Heart left ventricle (tissue), 16 donors: Measurements from ENCODE around the gene SGSM2. TPM values are rescaled to one million over a fixed set of nuclear protein-coding genes. Genes with fewer than 3 reads are reported as not detected.

Experiments used
- ATAC-seq, 4 donors: fragments of 200-7000 bp; cut with Tn5 transposase; one replicate each; pipeline ENCODE4 v1.9.1; 2020 to 2022; ENCODE audit warnings: moderate library complexity in 4 of 4, mild to moderate bottlenecking in 3 of 4, moderate number of reproducible peaks in 1 of 4
- DNase-seq, 5 donors: peaks; one replicate each; pipeline ENCODE4 v3.0.0-alpha.2; 2020
- H3K27ac ChIP-seq, 12 donors: fragments of 200-600 bp; sonication (generic) in 4 of 12; one replicate each; pipeline versions ENCODE4 v1.5.0 to v1.8.0; 2016 to 2022; ENCODE audit warnings: mild to moderate bottlenecking in 2 of 12
- H3K27me3 ChIP-seq, 9 donors: fragments of 200-600 bp; sonication (generic) in 2 of 9; one replicate each; pipeline versions ENCODE4 v1.5.1 to v1.8.0; 2016 to 2022; ENCODE audit warnings: mild to moderate bottlenecking in 3 of 9
- H3K36me3 ChIP-seq, 9 donors: fragments of 200-600 bp; sonication (generic) in 2 of 9; one replicate each; pipeline versions ENCODE4 v1.5.0 to v1.8.0; 2018 to 2022; ENCODE audit warnings: mild to moderate bottlenecking in 2 of 9
- H3K4me1 ChIP-seq, 12 donors: fragments of 200-600 bp; sonication (generic) in 4 of 12; one replicate each; pipeline versions ENCODE4 v1.5.0 to v1.8.0; 2016 to 2022; ENCODE audit warnings: mild to moderate bottlenecking in 3 of 12
- H3K4me3 ChIP-seq, 12 donors: fragments of 200-600 bp; sonication (generic) in 4 of 12; one replicate each; pipeline versions ENCODE4 v1.5.0 to v1.8.0; 2017 to 2022; ENCODE audit warnings: mild to moderate bottlenecking in 9 of 12, moderate library complexity in 4 of 12
- H3K9me3 ChIP-seq, 12 donors: fragments of 200-600 bp; sonication (generic) in 4 of 12; one replicate each; pipeline versions ENCODE4 v1.5.0 to v1.8.0; 2016 to 2022; ENCODE audit warnings: mild to moderate bottlenecking in 1 of 12
- POLR2A ChIP-seq, 2 donors: fragments of 450-650 bp; IDR thresholded peaks; one replicate each; pipeline ENCODE4 v1.6.1; 2017; ENCODE audit warnings: antibody characterized with exemption in 2 of 2, mild to moderate bottlenecking in 2 of 2, moderate library complexity in 2 of 2
- WGBS, 4 donors: extraction: QIAGEN DNeasy Blood & Tissue Kit in 2 of 4; methylation state at CpG; one replicate each; pipeline versions ENCODE4 v1.1.5 to v1.1.7; 2013 to 2018; 5-methylcytosine and 5-hydroxymethylcytosine counted together
- intact Hi-C, 10 donors: fragments of 100-400 bp; cut with DNase I; formaldehyde crosslinking; loops; one replicate each; pipeline versions ENCODE4 v1.11.1 to v1.14.2; 2022
- polyA plus RNA-seq, 2 donors: library from polyadenylated mRNA; stranded (reverse); fragments of 200-250 nt; gene quantifications; one replicate each; pipeline ENCODE4 v1.2.3, GENCODE V29; 2013
- total RNA-seq, 9 donors: library from RNA; depleted of rRNA in 2 of 9; stranded (reverse); fragments of >200 nt in 2 of 9; fragmentation: NEBNext Ultra II Directional in 3 of 9; extraction: Animal tissue kit (Norgen Biotek cat#: 25700) in 3 of 9; gene quantifications; one replicate each; pipeline versions ENCODE4 v1.1.0 to v1.2.4, GENCODE V29; 2016 to 2023
- TF ChIP-seq, protein P1 (sequence below), 12 donors: fragments of 200-600 bp; sonication (generic) in 4 of 12; IDR thresholded peaks; one replicate each; pipeline versions ENCODE4 v1.5.0 to v1.8.0; 2018 to 2022; ENCODE audit warnings: antibody characterized with exemption in 12 of 12, mild to moderate bottlenecking in 5 of 12
- donor health status: ischemic (EF 13 %, LVEDD 7.1; RV severe dilation, severe dysfunction).
- donor health status: healthy with polysubstance abuse.
- donor health status: DM: no; HTN: yes; CAD: no.
- donor health status: DM: no; HTN: no; CAD: no.
- donor health status: ischemic (EF 25% LVEDD 6.9; RV normal size, moderate dysfunction).
- donor health status: ischemic (EF 25% LVEDD 5.7; RV mildly dilated, moderate dysfunction).
- donor health status: healthy.
- donor health status: DM: yes; HTN: yes; CAD: no.
- donor health status: ischemic (EF 35%, LVEDD 5.7; RV mildly dilated, moderate dysfunction).
- donor health status: nonischemic (EF 11% LVEDD 7.7; RV severe dilation, severe dysfunction).
- donor health status: DM: yes; HTN: yes; CAD: no.
- donor health status: PGD.
- donor health status: ischemic (EF 29% LVEDD 5.4; RV normal size, mild dysfunction).
- donor health status: nonischemic (EF 23%, LVEDD 6.1; RV moderate dilation, normal function).

The SGSM2 gene
- total and polyA plus RNA-seq, 11 donors, result 17.0 to 35.1 (median 22.3) TPM

DNA sequence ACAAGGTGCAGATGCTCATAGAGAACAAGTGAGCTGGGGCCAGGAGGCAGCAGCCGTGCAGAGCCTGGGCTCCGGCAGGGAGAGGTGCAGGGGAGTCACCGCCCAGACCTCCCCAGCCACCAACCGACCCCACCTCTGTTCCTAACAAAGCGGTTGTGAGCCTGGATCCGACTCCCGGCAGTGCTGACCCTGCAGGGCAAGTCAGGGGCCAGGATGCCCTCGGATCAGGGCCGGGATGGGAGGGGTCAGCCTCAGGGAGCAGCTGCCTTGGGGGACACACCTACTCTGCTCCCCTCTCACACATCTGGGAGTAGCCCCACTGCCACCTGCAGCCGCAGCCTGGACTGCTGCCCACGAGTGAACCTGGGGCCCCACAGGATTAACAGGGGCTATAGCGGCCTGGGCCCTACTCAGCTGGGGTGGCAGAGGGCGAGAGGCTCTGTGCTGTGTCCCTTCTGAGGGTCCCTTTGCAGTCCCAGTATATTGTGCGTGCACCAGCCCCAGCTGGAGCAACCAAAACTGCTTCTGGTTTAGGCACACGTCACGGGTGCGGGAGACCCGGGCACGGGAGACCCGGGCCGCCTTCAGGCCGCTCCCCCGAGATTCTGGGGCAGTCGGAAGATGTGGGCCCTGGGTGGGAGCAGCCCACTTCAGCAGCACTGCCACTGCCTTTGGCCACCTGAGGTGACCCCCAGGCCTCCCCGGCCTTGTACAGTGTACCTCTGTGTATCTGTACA is 42.4 kb downstream of the SGSM2 start:
- H3K4me1 ChIP-seq, result peaks cover 0 to 15% (median 7%) of the 10 kb centered on the region in 12 donors
- intact Hi-C loops, result loop anchor here in 1 of 10 donors (10.0 kb wide), 1 partner anchor 305 kb away; no protein-coding TSS in a partner anchor
- DNase-seq (no peak), ATAC-seq (peak in 1 of 4 donors; percentile 7)
- H3K36me3 ChIP-seq, result peaks cover 0 to 64% (median 56%) of the 10 kb centered on the region in 9 donors
- WGBS, 4 donors, result 83 to 91% (median 89%) methylated on average over 10 to 25 of the region's 25 CpGs
- no peaks in the 10 kb centered on the region for H3K9me3 ChIP-seq
- no peak overlapping the region for H3K27ac ChIP-seq
- H3K4me3 ChIP-seq, result no peak overlapping the region
- no peak for TF ChIP-seq POLR2A (IDR thresholded peaks at IDR 0.05)
- TF ChIP-seq, protein P1, sequence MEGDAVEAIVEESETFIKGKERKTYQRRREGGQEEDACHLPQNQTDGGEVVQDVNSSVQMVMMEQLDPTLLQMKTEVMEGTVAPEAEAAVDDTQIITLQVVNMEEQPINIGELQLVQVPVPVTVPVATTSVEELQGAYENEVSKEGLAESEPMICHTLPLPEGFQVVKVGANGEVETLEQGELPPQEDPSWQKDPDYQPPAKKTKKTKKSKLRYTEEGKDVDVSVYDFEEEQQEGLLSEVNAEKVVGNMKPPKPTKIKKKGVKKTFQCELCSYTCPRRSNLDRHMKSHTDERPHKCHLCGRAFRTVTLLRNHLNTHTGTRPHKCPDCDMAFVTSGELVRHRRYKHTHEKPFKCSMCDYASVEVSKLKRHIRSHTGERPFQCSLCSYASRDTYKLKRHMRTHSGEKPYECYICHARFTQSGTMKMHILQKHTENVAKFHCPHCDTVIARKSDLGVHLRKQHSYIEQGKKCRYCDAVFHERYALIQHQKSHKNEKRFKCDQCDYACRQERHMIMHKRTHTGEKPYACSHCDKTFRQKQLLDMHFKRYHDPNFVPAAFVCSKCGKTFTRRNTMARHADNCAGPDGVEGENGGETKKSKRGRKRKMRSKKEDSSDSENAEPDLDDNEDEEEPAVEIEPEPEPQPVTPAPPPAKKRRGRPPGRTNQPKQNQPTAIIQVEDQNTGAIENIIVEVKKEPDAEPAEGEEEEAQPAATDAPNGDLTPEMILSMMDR (IDR thresholded peaks at IDR 0.05), result no peak
- H3K27me3 ChIP-seq, result no peaks in the 10 kb centered on the region

DNA sequence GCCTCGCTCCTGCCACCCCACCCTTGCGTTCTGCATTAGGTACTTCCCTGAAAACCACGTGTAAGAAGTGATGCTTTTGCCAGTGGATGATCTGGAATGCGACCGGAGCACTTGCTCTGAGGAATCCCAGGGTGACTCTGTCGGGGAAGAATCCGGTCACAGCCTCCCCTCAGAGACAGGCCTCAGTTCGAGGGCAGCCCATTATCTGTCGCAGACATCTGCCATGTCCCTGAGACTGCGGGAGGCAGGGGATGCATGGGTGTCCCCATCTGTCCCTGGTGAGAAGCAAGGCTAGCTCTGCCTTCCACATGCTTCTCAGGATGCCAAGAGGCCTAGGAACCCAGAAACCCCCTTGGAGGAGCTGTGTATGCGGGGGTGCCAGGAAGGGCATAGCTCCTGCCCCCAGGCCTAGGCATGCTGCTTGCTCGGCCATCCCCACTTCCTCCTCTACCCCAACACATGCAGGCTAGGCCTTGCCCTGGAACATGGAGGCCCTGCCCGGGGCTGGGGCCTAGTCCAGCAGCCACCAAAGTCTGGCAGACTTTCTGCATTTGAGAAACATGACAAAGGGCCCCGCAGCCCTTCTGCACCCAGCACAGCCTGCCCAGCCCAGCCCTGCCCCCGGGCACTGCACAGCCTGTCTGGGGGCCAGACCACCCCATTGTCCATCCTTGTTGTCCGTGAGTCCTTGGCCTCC is 43.1 kb downstream of the SGSM2 start:
- TF ChIP-seq, protein P1 (IDR thresholded peaks at IDR 0.05), result no peak
- TF ChIP-seq POLR2A (IDR thresholded peaks at IDR 0.05), result no peak
- ATAC-seq (no peak), DNase-seq (no peak)
- Histone ChIP-seq H3K9me3 (no peaks in the 10 kb centered on the region), H3K27me3 (no peaks in the 10 kb centered on the region), H3K27ac (no peak overlapping the region), H3K4me1 (peaks cover 0 to 22% (median 7%) of the 10 kb centered on the region in 12 donors), H3K36me3 (peaks cover 0 to 61% (median 49%) of the 10 kb centered on the region in 9 donors), H3K4me3 (no peak overlapping the region)
- intact Hi-C loops, result loop anchor here in 1 of 10 donors (10.0 kb wide), 1 partner anchor 304 kb away; no protein-coding TSS in a partner anchor
- 77 to 84% (median 80%) methylated on average over 9 to 16 of the region's 16 CpGs for WGBS, 4 donors

DNA sequence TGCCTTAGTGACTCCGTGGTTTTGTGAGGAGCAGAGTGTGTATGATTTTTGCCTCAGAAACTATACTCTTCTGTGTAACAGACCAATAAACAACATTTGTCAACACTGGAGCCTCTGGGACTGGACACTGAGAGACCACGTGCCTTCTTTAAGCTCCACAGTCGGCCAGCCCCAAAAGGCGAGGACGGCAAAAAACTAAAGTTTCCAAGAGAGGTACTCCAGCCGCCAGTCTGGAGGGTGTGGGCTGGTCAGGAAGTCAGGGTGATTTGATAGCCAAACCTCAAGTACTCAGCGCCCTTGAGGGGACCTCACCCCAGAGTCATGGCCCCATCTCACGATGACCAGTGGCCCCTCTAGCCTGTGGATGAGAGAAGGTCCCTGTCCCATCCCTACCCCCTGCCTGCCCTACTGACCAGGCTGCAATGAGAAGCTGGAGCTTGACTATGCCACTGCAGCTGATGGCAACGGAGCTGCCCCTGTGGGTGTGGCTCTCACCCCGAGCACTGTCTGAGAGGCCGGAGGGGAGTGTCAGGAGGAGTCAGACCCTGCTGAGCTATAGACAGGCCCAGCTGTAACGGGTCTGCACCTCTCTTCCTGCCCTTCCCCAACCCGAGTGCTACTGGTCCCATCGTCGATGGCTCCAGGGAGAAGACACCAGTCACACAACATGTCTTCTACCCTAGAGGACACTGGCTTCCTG is 43.8 kb downstream of the SGSM2 start:
- ATAC-seq, result no peak
- Histone ChIP-seq H3K4me1 (peaks cover 0 to 28% (median 7%) of the 10 kb centered on the region in 12 donors), H3K27me3 (no peaks in the 10 kb centered on the region), H3K4me3 (no peak overlapping the region), H3K36me3 (peaks cover 0 to 61% (median 49%) of the 10 kb centered on the region in 9 donors), H3K9me3 (no peaks in the 10 kb centered on the region), H3K27ac (no peak overlapping the region)
- 77 to 91% (median 79%) methylated on average over 6 to 15 of the region's 15 CpGs for WGBS, 4 donors
- intact Hi-C loops, result loop anchor here in 1 of 10 donors (10.0 kb wide), 1 partner anchor 304 kb away; no protein-coding TSS in a partner anchor
- TF ChIP-seq, protein P1 (IDR thresholded peaks at IDR 0.05), result no peak
- TF ChIP-seq POLR2A (IDR thresholded peaks at IDR 0.05), result no peak
- no peak for DNase-seq
